Measurements from ENCODE around the gene SIDT2. TPM values are rescaled to one million over a fixed set of nuclear protein-coding genes. Genes with fewer than 3 reads are reported as not detected.

The SIDT2 gene
- total and polyA plus RNA-seq, 3 donors from 2014 or later, result 69.5 to 129 (median 93.8) TPM

- WGBS, 2 donors, result 94 to 96% methylated on average over 15 to 26 of the region's 26 CpGs
- no peak for DNase-seq
- no peaks in the 10 kb centered on the region for H3K27me3 ChIP-seq
Measured at GRCh38 chr11:117191680-117192400, 13.3 kb downstream of the SIDT2 start.

DNA sequence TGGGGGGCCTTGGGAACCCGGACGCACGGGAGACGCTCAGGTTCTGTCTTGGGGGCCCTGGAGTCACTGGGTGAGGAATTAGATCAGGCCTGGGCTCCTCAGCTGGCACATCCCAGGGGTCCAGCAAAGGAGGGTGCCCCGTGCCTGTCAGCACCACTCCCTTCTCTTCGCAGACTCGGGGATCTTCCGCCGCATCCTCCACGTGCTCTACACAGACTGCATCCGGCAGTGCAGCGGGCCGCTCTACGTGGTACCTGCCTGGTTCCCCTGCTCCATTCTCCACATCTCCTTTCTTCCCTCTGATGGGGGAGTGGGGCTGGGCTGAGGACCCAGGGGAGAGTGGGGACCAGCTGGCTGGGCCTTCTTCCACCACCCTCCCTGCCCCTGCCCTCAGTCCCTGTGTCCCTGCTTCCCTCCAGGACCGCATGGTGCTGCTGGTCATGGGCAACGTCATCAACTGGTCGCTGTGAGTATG lies 13.9 kb downstream of the SIDT2 start:
- DNase-seq, result no peak
- H3K27me3 ChIP-seq, result no peaks in the 10 kb centered on the region
- 96 to 97% methylated on average over 13 of the region's 17 CpGs for WGBS, 2 donors
- peaks cover 4% of the 10 kb centered on the region for H3K4me1 ChIP-seq
- no peak for TF ChIP-seq POLR2A (IDR thresholded peaks at IDR 0.05)
- TF ChIP-seq CTCF (IDR thresholded peaks at IDR 0.05), result no peak
- H3K4me3 ChIP-seq, result no peak overlapping the region
- no peaks in the 10 kb centered on the region for H3K9me3 ChIP-seq
- intact Hi-C loops (cut with DNase I; ENCODE audit: low total_unique reads), result no loop called here
- H3K27ac ChIP-seq, result no peak overlapping the region
- no peaks in the 10 kb centered on the region for H3K36me3 ChIP-seq (ENCODE audit: low read depth, missing control alignments)

More at GRCh38 chr11:117191680-117192400, 13.3 kb downstream of the SIDT2 start:
- TF ChIP-seq POLR2A (IDR thresholded peaks at IDR 0.05) (no peak), CTCF (IDR thresholded peaks at IDR 0.05) (no peak)
- Histone ChIP-seq H3K4me1 (peaks cover 10% of the 10 kb centered on the region), H3K36me3 (ENCODE audit: low read depth, missing control alignments) (no peaks in the 10 kb centered on the region), H3K4me3 (no peak overlapping the region), H3K27ac (no peak overlapping the region), H3K9me3 (no peaks in the 10 kb centered on the region)
- intact Hi-C loops (cut with DNase I; ENCODE audit: low total_unique reads), result no loop called here

DNA sequence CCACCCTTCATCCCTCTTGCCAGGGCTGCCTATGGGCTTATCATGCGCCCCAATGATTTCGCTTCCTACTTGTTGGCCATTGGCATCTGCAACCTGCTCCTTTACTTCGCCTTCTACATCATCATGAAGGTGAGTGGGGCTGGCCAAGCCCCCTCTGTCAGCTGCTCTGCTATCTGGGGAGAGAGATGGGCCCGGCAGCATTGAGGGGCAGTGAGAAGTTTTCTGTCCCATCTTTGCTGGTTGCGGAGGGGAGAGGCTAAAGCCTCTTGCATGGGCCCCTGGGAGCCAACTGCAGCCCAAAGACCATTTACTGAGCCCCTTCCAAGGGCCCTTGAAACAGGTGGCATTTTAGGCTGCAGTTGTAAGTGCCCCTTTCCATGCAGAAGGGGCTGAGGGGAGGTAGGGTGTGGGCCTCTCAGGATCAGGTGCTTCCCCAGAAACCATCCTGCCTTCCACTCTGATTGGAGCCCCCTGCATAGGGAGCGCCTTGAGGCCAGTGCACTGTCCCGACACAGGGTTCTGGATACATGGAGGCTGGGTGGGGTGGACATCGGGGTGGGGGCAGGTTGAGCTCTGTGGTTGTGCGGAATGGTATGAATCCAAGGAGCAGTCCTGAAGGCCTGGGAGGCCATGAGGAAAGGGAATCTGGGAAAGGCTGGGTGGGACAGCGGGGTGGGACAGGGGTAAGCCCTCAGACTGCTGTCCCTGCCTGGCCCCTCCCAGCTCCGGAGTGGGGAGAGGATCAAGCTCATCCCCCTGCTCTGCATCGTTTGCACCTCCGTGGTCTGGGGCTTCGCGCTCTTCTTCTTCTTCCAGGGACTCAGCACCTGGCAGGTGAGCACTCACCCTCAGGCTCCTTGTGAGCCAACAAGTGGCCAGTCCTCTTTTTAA lies 14.8 kb downstream of the SIDT2 start:
- intact Hi-C loops (cut with DNase I; ENCODE audit: low total_unique reads), result no loop called here
- no peak for TF ChIP-seq CTCF (IDR thresholded peaks at IDR 0.05)
- no peak for TF ChIP-seq POLR2A (IDR thresholded peaks at IDR 0.05)
- Histone ChIP-seq H3K36me3 (ENCODE audit: low read depth, missing control alignments) (no peaks in the 10 kb centered on the region), H3K4me3 (no peak overlapping the region), H3K4me1 (peaks cover under 1% of the 10 kb centered on the region), H3K9me3 (no peaks in the 10 kb centered on the region), H3K27me3 (no peaks in the 10 kb centered on the region), H3K27ac (no peak overlapping the region)
- DNase-seq, result no peak
- 91% methylated on average over 13 to 15 of the region's 15 CpGs for WGBS, 2 donors

DNA sequence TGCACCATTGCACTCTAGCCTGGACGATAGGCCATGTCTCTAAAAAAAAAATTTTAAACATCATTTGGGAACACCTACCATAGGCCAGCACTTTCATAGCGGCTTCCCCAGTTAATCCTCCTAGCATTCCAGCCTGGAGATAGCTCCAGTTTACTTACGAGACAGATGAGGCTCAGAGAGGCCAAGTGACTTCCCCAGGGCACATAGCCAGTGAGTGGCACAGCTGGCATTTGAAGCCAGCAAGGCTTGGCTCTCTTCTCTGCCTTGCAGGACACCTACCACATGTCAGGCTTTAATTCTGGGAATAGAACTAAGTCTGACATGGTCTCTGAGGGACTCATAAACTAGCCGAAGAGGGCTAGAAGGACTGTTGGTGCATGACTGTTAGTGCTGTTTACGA lies 15.7 kb downstream of the SIDT2 start:
- WGBS, 2 donors, result 94 to 95% methylated on average over 5 of the region's 5 CpGs
- H3K4me1 ChIP-seq, result peaks cover 4% of the 10 kb centered on the region
- no peak for DNase-seq
- intact Hi-C loops (cut with DNase I; ENCODE audit: low total_unique reads), result no loop called here
- H3K27me3 ChIP-seq, result no peaks in the 10 kb centered on the region
- H3K9me3 ChIP-seq, result no peaks in the 10 kb centered on the region
- no peaks in the 10 kb centered on the region for H3K36me3 ChIP-seq (ENCODE audit: low read depth, missing control alignments)
- H3K4me3 ChIP-seq, result no peak overlapping the region
- no peak overlapping the region for H3K27ac ChIP-seq
- no peak for TF ChIP-seq POLR2A (IDR thresholded peaks at IDR 0.05)
- TF ChIP-seq CTCF (IDR thresholded peaks at IDR 0.05), result no peak

Data from testis (tissue), 3 donors.